Measurements from ENCODE around the gene PPP1R27.

PPP1R27 gene

GRCh38 chr17:81803728-81804558 lies 30.9 kb downstream of the PPP1R27 start, which contains the start of gene GCGR:
Gene GCGR, plus strand, starts transcription at chr17:81804150. Its CDS starts 4,869 bp downstream, at chr17:81809019.
- no peak for DNase-seq

DNA sequence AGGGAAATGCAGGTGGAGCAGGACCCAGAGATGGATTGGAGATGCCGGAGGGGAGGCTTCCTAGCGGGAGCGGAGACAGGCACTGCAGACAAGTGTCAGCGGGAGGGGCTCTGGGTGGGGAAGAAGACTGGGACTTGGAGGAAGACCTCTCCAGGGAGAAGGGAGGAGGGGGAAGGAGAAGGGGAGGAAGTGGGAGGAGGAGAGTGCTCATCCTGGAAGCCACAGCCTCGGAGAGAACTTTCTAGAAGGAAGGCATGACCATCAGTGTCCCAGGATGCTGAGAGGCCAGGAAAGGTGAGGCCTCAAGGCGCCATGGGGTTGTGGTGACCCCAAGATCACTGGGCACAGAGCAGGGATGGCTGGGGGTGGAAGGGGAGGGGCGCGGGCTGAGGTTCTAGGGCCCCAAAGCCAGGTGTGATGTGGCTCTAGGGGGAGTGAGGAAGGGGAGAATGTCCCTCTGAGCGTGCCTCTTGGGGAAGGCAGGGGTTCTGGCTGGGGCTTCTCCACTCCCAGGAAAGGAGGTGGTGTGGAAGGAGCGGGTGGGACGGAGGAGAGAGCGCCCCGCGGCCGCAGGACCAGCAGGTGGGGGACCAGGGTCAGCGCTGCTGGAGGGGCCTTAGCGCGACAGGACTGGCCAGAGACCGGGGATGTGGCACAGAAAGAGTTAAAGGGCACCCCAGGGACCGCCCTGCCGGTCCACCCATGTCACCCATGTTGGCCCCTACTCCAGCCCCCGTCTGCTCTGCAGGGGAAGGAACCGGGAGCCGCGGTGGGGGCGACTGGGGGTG lies 31.8 kb downstream of the PPP1R27 start:
- DNase-seq = no peak

GRCh38 chr17:81802048-81802758 lies 32.6 kb downstream of the PPP1R27 start:
- no peak for DNase-seq

DNA sequence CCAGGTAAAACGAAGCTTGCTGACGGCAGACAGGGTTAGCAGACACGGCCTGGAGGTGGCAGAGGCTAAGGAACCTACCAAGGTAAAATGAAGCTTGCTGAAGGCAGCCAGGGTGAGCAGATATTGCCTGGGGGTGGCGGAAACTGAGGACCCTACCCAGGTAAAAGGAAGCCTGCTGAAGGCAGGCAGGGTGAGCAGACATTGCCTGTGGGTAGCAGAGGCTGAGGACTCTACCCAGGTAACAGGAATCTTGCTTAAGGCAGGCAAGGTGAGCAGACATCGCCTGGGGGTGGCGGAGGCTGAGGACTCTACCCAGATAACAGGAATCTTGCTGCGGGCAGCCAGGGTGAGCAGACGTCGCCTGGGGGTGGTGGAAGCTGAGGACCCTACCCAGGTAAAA lies 33.5 kb downstream of the PPP1R27 start:
- no peak for DNase-seq

DNA sequence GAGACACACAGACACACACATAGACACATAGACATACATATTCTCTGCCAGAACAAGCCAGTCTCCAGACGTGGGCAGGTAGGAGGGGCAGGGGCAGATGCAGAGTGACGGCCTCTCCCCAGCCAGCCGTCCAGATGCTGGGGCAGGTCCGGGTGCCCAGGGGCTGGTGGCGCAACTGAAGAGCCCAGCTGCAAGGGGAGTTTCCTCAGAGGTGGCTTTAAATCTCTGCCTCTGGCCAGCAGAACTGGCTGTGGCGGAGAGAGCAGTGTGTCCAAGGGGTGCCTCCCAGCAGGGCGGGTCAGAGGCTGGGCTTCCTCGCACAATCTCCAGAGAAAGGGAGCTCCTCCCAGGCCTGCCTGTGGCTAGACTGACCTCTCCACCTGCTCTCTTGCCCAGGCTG lies 40.3 kb downstream of the PPP1R27 start:
- no peak for DNase-seq

DNA sequence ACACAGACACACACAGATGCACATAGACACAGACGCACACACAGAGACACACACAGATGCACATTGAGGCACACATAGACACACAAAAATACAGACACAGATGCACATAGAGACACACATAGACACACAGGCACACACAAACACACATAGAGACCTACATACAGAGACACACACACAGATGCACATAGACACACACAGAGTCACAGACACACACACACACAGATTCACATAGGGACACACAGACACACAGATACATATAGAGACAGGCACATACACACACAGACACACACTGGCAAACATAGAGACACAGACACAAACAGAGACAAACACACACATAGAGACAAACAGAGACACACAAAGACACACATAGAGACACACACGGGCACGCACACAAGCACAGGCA lies 40.8 kb downstream of the PPP1R27 start:
- no peak for DNase-seq

DNA sequence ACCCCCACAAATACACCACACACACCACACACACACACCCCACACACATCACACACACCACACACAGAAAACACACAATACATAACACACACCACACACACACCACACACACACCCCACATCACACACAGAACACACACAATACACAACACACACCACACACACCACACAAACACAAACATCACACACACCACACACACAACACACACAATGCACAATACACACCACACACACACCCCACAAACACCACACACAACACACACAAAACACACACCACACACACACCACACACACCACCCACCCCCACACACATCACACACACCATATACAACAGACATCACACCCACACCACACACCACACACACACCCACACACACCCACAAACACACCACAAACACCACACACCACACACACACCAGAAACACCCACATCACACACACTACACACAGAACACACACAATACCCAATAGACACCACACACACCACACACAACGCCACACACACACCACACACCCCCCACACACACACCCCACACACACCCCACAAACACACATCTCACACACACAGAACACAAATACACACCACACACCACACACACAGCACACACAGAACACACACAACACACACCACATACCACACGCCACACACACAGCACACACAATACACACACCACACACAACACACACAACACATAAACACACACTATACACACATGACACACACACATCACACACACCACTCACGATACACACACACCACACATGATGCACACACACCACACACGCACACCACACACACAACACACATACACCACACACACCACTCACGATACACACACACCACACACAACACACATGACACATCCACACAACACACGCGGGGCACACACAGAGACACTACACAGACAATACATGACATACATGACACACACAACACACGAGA lies 41.9 kb downstream of the PPP1R27 start:
- DNase-seq = no peak
